ENCODE results near the gene PRPF31. TPM values are rescaled to one million over a fixed set of nuclear protein-coding genes. Genes with fewer than 3 reads are reported as not detected.

The PRPF31 gene
- total RNA-seq, 1 donor = 46.7 TPM

DNA sequence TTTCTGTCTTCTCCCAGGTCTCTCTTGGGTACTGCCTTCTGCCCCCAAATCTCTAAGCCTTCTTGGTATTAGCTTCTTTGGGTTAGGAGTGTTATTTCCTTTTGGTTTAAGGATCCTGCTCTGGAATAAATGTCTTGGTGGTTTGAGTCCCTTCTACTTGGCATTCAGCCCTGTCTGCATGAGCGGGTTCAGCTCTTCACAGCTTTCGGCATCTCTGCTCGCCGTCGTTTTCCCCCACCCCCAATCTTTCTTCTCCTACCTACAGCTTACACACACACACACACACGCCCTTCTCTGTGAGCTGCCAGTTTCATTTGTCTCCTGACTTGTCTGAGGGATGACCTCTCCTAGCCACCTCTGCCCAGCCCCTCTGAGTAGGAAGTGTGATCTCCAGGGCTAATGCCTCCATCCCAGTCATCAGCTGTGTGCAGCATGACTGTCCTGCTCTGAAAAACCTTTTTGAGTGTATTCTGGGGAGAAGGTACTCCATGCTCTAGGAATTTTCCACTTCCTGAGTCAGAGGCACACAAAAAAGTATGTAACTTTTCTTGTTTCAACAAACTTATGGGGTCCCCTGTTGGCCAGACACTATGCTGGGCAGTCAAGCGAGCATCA, 26.7 kb downstream of the PRPF31 start:
- Histone ChIP-seq H3K36me3 (ENCODE audit: insufficient read depth, low read length) (peaks cover 77% of the 10 kb centered on the region), H3K79me2 (ENCODE audit: insufficient read depth, low read length) (peaks cover 59% of the 10 kb centered on the region), H3K4me1 (ENCODE audit: insufficient read depth, low read length) (peaks cover 8% of the 10 kb centered on the region), H3K27me3 (ENCODE audit: insufficient read depth, low read length) (no peaks in the 10 kb centered on the region), H3K4me2 (ENCODE audit: insufficient read depth, low read length) (no peak overlapping the region), H3K9me3 (ENCODE audit: low read depth, low read length) (no peaks in the 10 kb centered on the region), H3K27ac (ENCODE audit: low read depth, low read length) (no peak overlapping the region), H2AFZ (ENCODE audit: low read length) (no peak overlapping the region), H4K20me1 (ENCODE audit: insufficient read depth, low read length) (peaks cover 66% of the 10 kb centered on the region), H3K4me3 (ENCODE audit: insufficient read depth, low read length) (no peak overlapping the region)
- TF ChIP-seq, protein P1, sequence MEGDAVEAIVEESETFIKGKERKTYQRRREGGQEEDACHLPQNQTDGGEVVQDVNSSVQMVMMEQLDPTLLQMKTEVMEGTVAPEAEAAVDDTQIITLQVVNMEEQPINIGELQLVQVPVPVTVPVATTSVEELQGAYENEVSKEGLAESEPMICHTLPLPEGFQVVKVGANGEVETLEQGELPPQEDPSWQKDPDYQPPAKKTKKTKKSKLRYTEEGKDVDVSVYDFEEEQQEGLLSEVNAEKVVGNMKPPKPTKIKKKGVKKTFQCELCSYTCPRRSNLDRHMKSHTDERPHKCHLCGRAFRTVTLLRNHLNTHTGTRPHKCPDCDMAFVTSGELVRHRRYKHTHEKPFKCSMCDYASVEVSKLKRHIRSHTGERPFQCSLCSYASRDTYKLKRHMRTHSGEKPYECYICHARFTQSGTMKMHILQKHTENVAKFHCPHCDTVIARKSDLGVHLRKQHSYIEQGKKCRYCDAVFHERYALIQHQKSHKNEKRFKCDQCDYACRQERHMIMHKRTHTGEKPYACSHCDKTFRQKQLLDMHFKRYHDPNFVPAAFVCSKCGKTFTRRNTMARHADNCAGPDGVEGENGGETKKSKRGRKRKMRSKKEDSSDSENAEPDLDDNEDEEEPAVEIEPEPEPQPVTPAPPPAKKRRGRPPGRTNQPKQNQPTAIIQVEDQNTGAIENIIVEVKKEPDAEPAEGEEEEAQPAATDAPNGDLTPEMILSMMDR (IDR thresholded peaks at IDR 0.05; ENCODE audit: extremely low read depth, low read depth, low read length) = no peak
- DNase-seq (ENCODE audit: insufficient read length, low spot score, missing footprints) = peak; percentile 93

DNA sequence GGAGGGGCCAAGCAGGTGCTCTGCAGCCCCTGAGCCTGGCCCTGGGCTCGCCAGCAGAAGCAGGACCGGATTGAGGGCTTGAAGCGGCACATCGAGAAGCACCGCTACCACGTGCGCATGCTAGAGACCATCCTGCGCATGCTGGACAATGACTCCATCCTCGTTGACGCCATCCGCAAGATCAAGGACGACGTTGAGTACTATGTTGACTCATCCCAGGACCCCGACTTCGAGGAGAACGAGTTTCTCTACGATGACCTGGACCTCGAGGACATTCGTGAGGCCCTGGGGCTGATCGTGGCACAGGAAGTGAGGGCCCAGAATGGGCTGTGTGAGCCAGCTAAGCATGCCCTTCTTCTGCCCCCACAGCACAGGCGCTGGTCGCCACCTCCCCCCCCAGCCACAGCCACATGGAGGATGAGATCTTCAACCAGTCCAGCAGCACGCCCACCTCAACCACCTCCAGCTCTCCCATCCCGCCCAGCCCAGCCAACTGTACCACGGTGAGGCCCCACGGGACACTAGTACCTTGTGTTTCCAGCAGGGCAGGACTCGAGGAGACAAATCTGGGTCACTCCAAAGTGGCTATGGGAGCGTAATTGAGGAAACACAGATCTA, 30.1 kb downstream of the PRPF31 start:
- Histone ChIP-seq H3K4me2 (ENCODE audit: insufficient read depth, low read length) (no peak overlapping the region), H3K27me3 (ENCODE audit: insufficient read depth, low read length) (no peaks in the 10 kb centered on the region), H3K36me3 (ENCODE audit: insufficient read depth, low read length) (peaks cover 93% of the 10 kb centered on the region), H2AFZ (ENCODE audit: low read length) (no peak overlapping the region), H3K4me3 (ENCODE audit: insufficient read depth, low read length) (no peak overlapping the region), H3K79me2 (ENCODE audit: insufficient read depth, low read length) (peaks cover 28% of the 10 kb centered on the region), H4K20me1 (ENCODE audit: insufficient read depth, low read length) (peaks cover 48% of the 10 kb centered on the region), H3K27ac (ENCODE audit: low read depth, low read length) (no peak overlapping the region), H3K9me3 (ENCODE audit: low read depth, low read length) (no peaks in the 10 kb centered on the region), H3K4me1 (ENCODE audit: insufficient read depth, low read length) (no peaks in the 10 kb centered on the region)
- TF ChIP-seq, protein P1 (IDR thresholded peaks at IDR 0.05; ENCODE audit: extremely low read depth, low read depth, low read length) = no peak
- no peak for DNase-seq (ENCODE audit: insufficient read length, low spot score, missing footprints)

DNA sequence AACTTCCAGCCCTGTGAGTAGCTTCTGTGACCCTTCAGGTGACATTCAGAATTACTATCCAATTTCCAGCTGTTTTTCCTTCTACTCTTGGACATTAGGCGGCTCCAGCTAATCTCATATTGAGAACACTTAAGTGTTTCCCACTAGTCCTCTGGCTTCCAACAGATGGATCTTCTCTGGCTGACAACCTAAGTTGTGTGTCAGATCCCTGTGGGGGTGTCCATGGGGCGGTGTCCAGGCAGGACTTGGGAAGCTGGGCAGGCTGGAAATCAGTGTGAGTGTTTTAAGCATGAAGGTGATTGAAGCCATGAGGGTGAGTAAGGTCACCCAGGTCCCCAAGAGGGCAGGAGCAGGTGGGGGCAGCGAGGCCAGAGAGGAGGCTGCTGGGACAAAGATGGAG, 32.1 kb downstream of the PRPF31 start:
- DNase-seq (ENCODE audit: insufficient read length, low spot score, missing footprints) = no peak
- peaks cover 94% of the 10 kb centered on the region for H3K36me3 ChIP-seq (ENCODE audit: insufficient read depth, low read length)
- no peak overlapping the region for H3K27ac ChIP-seq (ENCODE audit: low read depth, low read length)
- H3K27me3 ChIP-seq (ENCODE audit: insufficient read depth, low read length) = no peaks in the 10 kb centered on the region
- TF ChIP-seq, protein P1 (IDR thresholded peaks at IDR 0.05; ENCODE audit: extremely low read depth, low read depth, low read length) = no peak
- H3K9me3 ChIP-seq (ENCODE audit: low read depth, low read length) = no peaks in the 10 kb centered on the region
- H2AFZ ChIP-seq (ENCODE audit: low read length) = no peak overlapping the region
- no peak overlapping the region for H3K4me3 ChIP-seq (ENCODE audit: insufficient read depth, low read length)
- peaks cover 8% of the 10 kb centered on the region for H3K79me2 ChIP-seq (ENCODE audit: insufficient read depth, low read length)
- H3K4me1 ChIP-seq (ENCODE audit: insufficient read depth, low read length) = no peaks in the 10 kb centered on the region
- no peak overlapping the region for H3K4me2 ChIP-seq (ENCODE audit: insufficient read depth, low read length)
- peaks cover 31% of the 10 kb centered on the region for H4K20me1 ChIP-seq (ENCODE audit: insufficient read depth, low read length)

DNA sequence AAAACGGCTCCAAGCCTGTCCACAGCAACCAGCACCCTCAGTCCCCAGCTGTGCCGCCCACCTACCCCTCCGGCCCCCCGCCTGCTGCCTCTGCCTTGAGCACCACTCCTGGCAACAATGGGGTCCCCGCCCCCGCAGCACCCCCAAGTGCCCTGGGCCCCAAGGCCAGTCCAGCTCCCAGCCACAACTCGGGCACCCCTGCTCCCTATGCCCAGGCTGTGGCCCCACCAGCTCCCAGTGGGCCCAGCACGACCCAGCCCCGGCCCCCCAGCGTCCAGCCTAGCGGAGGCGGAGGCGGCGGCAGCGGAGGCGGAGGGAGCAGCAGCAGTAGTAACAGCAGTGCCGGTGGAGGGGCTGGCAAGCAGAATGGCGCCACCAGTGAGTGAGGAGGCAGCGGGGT, 32.6 kb downstream of the PRPF31 start:
- Histone ChIP-seq H3K79me2 (ENCODE audit: insufficient read depth, low read length) (peaks cover 4% of the 10 kb centered on the region), H2AFZ (ENCODE audit: low read length) (no peak overlapping the region), H3K9me3 (ENCODE audit: low read depth, low read length) (no peaks in the 10 kb centered on the region), H3K36me3 (ENCODE audit: insufficient read depth, low read length) (peaks cover 91% of the 10 kb centered on the region), H3K4me1 (ENCODE audit: insufficient read depth, low read length) (peaks cover 2% of the 10 kb centered on the region), H3K27me3 (ENCODE audit: insufficient read depth, low read length) (no peaks in the 10 kb centered on the region), H3K27ac (ENCODE audit: low read depth, low read length) (no peak overlapping the region), H4K20me1 (ENCODE audit: insufficient read depth, low read length) (peaks cover 27% of the 10 kb centered on the region), H3K4me3 (ENCODE audit: insufficient read depth, low read length) (no peak overlapping the region), H3K4me2 (ENCODE audit: insufficient read depth, low read length) (no peak overlapping the region)
- TF ChIP-seq, protein P1 (IDR thresholded peaks at IDR 0.05; ENCODE audit: extremely low read depth, low read depth, low read length) = no peak
- DNase-seq (ENCODE audit: insufficient read length, low spot score, missing footprints) = no peak
